ENCODE results near the gene CNTN6. TPM values are rescaled to one million over a fixed set of nuclear protein-coding genes. Genes with fewer than 3 reads are reported as not detected.

The CNTN6 gene
- total RNA-seq, 1 donor from 2014 or later: not detected

DNA sequence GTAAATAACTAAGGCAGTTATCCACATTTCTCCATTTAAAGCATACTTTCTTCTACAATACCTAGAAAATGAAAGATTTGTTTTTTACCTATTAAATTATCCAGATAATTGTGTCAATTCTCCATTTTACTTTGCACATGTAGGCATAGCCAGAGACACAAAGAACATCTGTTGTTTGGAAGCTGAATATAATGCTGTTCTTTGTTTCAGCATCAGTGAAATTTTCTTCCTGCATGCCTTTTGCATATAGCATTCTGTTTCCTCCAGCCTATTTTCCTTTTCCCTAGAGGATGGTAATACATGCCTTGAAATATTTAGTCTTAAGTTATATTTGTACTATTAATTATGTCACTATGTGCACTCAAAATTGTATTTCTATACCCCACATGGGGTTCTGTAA is 233.7 kb downstream of the CNTN6 start:
- DNase-seq (ENCODE audit: low read depth) (no peak), FAIRE-seq (no peak)
- no peak for TF ChIP-seq CTCF (IDR thresholded peaks at IDR 0.05; ENCODE audit: insufficient read depth, low read length, severe bottlenecking)
- Histone ChIP-seq H3K36me3 (ENCODE audit: control insufficient read depth, insufficient read depth, low read length) (no peaks in the 10 kb centered on the region), H3K4me3 (ENCODE audit: low read depth, low read length) (no peak overlapping the region), H3K27me3 (ENCODE audit: control insufficient read depth, insufficient read depth, low read length) (no peaks in the 10 kb centered on the region)

GRCh38 chr3:1330107-1330506 is 237.3 kb downstream of the CNTN6 start:
- no peak for FAIRE-seq
- no peak for DNase-seq (ENCODE audit: low read depth)
- TF ChIP-seq CTCF (IDR thresholded peaks at IDR 0.05; ENCODE audit: insufficient read depth, low read length, severe bottlenecking): no peak

GRCh38 chr3:1346386-1346785 is 253.6 kb downstream of the CNTN6 start:
- DNase-seq (ENCODE audit: low read depth) (no peak), FAIRE-seq (no peak)
- H3K27me3 ChIP-seq (ENCODE audit: control insufficient read depth, insufficient read depth, low read length): no peaks in the 10 kb centered on the region
- no peak for TF ChIP-seq CTCF (IDR thresholded peaks at IDR 0.05; ENCODE audit: insufficient read depth, low read length, severe bottlenecking)
- H3K36me3 ChIP-seq (ENCODE audit: control insufficient read depth, insufficient read depth, low read length): no peaks in the 10 kb centered on the region
- no peak overlapping the region for H3K4me3 ChIP-seq (ENCODE audit: low read depth, low read length)

More at GRCh38 chr3:1330107-1330506, 237.3 kb downstream of the CNTN6 start:
- Histone ChIP-seq H3K36me3 (ENCODE audit: control insufficient read depth, insufficient read depth, low read length) (no peaks in the 10 kb centered on the region), H3K27me3 (ENCODE audit: control insufficient read depth, insufficient read depth, low read length) (no peaks in the 10 kb centered on the region), H3K4me3 (ENCODE audit: low read depth, low read length) (no peak overlapping the region)

DNA sequence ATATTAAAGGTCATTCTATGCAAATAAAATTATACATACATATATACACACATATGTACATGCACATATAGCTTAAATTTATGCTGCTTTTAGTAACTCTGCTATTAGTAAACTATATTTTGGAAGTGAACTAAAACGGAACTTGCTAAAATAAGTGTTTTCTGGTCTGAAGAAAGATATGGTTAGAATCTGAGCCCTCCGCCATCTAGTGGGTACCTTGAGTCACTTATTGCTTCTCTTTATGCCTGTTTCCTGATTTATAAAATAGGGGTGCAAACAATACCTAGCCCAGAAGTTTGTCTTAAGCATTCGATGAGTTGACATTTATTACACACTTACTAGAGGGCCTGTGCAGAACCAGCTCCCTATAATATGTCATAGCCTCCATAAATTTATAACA is 255.7 kb downstream of the CNTN6 start:
- FAIRE-seq (no peak), DNase-seq (ENCODE audit: low read depth) (no peak)
- no peaks in the 10 kb centered on the region for H3K27me3 ChIP-seq (ENCODE audit: control insufficient read depth, insufficient read depth, low read length)
- no peak overlapping the region for H3K4me3 ChIP-seq (ENCODE audit: low read depth, low read length)
- no peaks in the 10 kb centered on the region for H3K36me3 ChIP-seq (ENCODE audit: control insufficient read depth, insufficient read depth, low read length)
- no peak for TF ChIP-seq CTCF (IDR thresholded peaks at IDR 0.05; ENCODE audit: insufficient read depth, low read length, severe bottlenecking)

DNA sequence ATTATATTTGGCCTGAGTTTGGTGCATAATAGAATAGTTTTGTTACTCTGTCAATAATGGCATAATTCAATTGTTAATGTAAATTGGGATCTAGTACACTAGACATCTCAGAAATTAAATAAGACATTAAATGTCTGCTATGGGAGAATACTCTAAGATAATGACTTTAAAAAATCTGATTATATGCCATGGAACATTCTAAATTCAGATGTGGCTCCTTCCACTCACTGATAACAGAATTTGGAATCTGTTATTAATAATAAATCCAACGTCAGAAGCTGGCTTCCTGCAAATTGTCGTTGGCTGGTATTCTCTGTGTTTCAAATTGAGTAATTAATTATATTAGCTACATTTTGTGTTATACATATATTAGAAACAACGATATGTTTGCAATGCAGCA is 258.1 kb downstream of the CNTN6 start:
- no peak for FAIRE-seq

More for the DNA sequence above, 258.1 kb downstream of the CNTN6 start:
- H3K36me3 ChIP-seq (ENCODE audit: control insufficient read depth, insufficient read depth, low read length): no peaks in the 10 kb centered on the region
- H3K27me3 ChIP-seq (ENCODE audit: control insufficient read depth, insufficient read depth, low read length): no peaks in the 10 kb centered on the region
- TF ChIP-seq CTCF (IDR thresholded peaks at IDR 0.05; ENCODE audit: insufficient read depth, low read length, severe bottlenecking): no peak
- no peak for DNase-seq (ENCODE audit: low read depth)
- H3K4me3 ChIP-seq (ENCODE audit: low read depth, low read length): no peak overlapping the region
